Measurements from ENCODE around the gene COG4.

COG4 gene

DNA sequence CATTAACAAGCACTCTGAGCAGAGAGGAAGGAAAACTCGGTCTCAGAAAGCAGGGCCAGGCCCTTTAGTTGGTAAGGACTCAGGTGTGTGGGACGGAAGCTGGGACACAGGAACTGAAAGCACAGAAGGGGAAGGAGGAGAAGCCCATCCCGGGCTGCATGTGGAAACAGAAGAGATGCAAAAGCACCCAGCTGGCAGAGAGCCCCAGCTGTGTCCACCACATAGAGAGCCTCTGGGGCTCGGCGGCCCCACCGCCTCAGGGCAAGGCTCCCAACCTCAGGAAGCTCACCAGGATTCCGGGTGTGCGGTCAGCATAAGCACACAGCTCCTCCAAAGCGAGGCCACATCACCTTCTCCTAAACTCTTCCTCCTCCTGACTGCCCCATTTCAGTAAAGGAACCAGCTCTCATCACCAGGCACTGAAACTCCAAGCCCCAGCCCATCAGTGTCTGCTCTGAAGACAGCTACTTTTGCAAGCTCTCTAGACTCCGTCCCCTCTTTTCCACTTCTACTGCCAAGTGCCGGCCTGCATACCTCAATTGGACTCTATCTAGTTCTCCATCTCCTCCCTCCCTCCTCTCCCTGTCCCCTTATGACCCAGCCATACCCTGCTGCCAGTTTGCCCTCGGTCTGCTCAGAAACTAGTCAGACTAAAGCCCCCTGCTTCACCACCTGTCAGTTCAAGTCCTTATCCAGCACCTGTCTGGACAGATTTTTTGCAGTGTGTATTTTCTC, 90.5 kb downstream of the COG4 start:
- ChIA-PET CTCF (no interaction called here), POLR2A (ENCODE audit: low non-redundant PET) (no interaction called here)
- TF ChIP-seq, protein P1, sequence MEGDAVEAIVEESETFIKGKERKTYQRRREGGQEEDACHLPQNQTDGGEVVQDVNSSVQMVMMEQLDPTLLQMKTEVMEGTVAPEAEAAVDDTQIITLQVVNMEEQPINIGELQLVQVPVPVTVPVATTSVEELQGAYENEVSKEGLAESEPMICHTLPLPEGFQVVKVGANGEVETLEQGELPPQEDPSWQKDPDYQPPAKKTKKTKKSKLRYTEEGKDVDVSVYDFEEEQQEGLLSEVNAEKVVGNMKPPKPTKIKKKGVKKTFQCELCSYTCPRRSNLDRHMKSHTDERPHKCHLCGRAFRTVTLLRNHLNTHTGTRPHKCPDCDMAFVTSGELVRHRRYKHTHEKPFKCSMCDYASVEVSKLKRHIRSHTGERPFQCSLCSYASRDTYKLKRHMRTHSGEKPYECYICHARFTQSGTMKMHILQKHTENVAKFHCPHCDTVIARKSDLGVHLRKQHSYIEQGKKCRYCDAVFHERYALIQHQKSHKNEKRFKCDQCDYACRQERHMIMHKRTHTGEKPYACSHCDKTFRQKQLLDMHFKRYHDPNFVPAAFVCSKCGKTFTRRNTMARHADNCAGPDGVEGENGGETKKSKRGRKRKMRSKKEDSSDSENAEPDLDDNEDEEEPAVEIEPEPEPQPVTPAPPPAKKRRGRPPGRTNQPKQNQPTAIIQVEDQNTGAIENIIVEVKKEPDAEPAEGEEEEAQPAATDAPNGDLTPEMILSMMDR (conservative IDR thresholded peaks at IDR 0.05; ENCODE audit: low read depth): no peak
- DNase-seq (ENCODE audit: low spot score): no peak
- peak overlapping the region; percentile 81 for H3K27ac ChIP-seq

DNA sequence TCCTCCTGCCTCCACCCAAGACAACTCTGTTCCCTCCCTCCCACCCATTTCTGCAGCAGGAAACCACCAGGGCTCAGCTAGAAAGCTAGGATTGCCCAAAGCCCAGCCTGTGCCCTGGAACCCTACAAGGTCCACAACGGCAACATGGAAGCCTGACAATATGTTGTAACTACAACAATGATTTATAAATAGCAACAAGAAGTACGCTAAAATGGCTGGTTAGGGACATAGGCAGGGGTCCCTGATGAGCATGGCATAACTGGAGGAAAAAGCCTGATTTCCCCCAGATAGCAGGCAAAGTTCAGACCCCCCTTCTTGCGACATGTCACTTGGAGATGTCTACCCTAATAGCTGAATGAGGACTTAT, 91.0 kb downstream of the COG4 start:
- POLR2A ChIA-PET (ENCODE audit: low non-redundant PET): no interaction called here

DNA sequence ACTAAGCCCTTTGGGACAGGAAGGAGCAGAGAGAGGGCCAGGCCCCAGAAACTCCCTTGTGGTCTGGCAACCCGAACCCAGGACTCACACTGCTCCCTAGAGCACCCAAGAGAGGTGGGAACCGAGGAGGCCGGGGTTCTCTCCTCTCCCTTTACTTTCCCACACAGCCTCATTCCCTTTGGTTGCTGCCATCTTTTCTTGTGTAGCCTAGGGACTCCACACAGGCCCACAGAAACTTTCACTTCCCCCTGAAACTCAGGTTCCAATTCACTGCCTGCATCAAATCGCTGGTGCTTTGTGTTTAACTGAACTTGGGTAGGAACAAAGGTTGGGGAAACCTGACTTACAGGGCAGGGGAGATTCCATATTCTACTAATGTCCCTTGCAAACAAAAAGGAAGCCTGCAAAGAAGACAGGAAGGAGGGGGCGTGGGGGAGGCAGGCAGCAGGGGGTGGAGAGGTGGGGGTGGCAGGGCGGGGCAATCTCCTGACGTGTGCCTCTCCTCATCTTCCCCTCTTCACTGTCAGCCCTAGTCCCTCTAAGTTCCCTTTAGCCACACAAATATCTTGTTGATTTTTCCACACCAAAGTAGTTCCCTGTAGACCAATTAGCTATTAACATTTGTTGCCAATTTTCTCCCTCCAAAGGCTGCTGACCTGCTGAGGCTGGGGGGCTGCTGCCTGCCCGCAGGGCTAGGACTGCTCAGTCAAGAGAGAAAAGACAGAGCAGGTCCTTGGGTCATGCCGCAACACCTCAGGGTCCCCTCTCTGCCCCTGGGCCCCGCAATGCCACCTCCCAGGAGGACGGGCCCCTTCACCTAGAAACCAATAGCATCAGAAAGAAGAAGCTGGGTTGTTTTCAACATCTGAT, 92.5 kb downstream of the COG4 start:
- TF ChIP-seq, protein P1 (conservative IDR thresholded peaks at IDR 0.05; ENCODE audit: low read depth): no peak
- ChIA-PET CTCF (no interaction called here), POLR2A (ENCODE audit: low non-redundant PET) (no interaction called here)
- peak overlapping the region; percentile 58 for H3K27ac ChIP-seq
- no peak for DNase-seq (ENCODE audit: low spot score)

More for the DNA sequence above, 91.0 kb downstream of the COG4 start:
- CTCF ChIA-PET: no interaction called here
- peak overlapping the region; percentile 81 for H3K27ac ChIP-seq
- TF ChIP-seq, protein P1 (conservative IDR thresholded peaks at IDR 0.05; ENCODE audit: low read depth): no peak
- no peak for DNase-seq (ENCODE audit: low spot score)

Data from RWPE1 (cell line).